Liver (tissue), 9 donors: ENCODE data around the gene WNT8B. TPM values are rescaled to one million over a fixed set of nuclear protein-coding genes. Genes with fewer than 3 reads are reported as not detected.

Experiments
- DNase-seq: peaks from one replicate; pipeline ENCODE4 v3.0.0-alpha.2; 2017; ENCODE audit warnings: low spot score
- H3K27ac ChIP-seq, 2 donors: one replicate each; pipeline ENCODE4 v1.7.0; 2013; ENCODE audit warnings: inconsistent platforms in 2 of 2, low read length in 2 of 2, control low read depth in 1 of 2, low read depth in 1 of 2, mild to moderate bottlenecking in 1 of 2
- H3K27me3 ChIP-seq, 4 donors: one replicate each; pipeline versions ENCODE4 v1.6.1 to v1.7.0; 2013; ENCODE audit warnings: low read length in 3 of 4, inconsistent platforms in 1 of 4, mild to moderate bottlenecking in 1 of 4, moderate library complexity in 1 of 4; ENCODE audit not compliant: control insufficient read depth in 4 of 4, insufficient read depth in 4 of 4
- H3K36me3 ChIP-seq, 4 donors: one replicate each; pipeline versions ENCODE4 v1.6.1 to v1.7.0; 2013; ENCODE audit warnings: low read length in 3 of 4, mild to moderate bottlenecking in 3 of 4, low read depth in 1 of 4, moderate library complexity in 1 of 4; ENCODE audit not compliant: control insufficient read depth in 4 of 4, insufficient read depth in 3 of 4
- H3K4me1 ChIP-seq, 4 donors: one replicate each; pipeline versions ENCODE4 v1.6.1 to v1.7.0; 2013; ENCODE audit warnings: low read length in 3 of 4, mild to moderate bottlenecking in 3 of 4, moderate library complexity in 1 of 4; ENCODE audit not compliant: control insufficient read depth in 4 of 4, insufficient read depth in 4 of 4
- H3K4me3 ChIP-seq, 3 donors: one replicate each; pipeline versions ENCODE4 v1.6.1 to v1.7.0; 2013; ENCODE audit warnings: low read length in 3 of 3, control low read depth in 1 of 3, low read depth in 1 of 3, mild to moderate bottlenecking in 1 of 3
- H3K9ac ChIP-seq, 2 donors: one replicate each; pipeline ENCODE4 v1.7.0; 2013; ENCODE audit warnings: low read length in 2 of 2, mild to moderate bottlenecking in 2 of 2, moderate library complexity in 2 of 2, control low read depth in 1 of 2, low read depth in 1 of 2
- H3K9me3 ChIP-seq, 4 donors: one replicate each; pipeline versions ENCODE4 v1.6.1 to v1.7.0; 2013; ENCODE audit warnings: low read length in 3 of 4; ENCODE audit not compliant: control insufficient read depth in 4 of 4
- ATF3 ChIP-seq: IDR thresholded peaks from 2 replicates; pipeline ENCODE4 v1.6.1; 2016; ENCODE audit warnings: antibody characterized with exemption
- CTCF ChIP-seq: fragments of 150-350 bp; IDR thresholded peaks from 2 replicates; pipeline ENCODE4 v1.5.1; 2017; ENCODE audit warnings: improper control_type of control experiment, low read depth, low read length; ENCODE audit not compliant: missing input control
- EGR1 ChIP-seq, 2 donors: IDR thresholded peaks; 2 replicates each; pipeline ENCODE4 v1.6.1; 2016 to 2018; ENCODE audit warnings: antibody characterized with exemption in 2 of 2, low read depth in 2 of 2
- FOXA1 ChIP-seq: IDR thresholded peaks from 2 replicates; pipeline ENCODE4 v1.6.1; 2016; ENCODE audit warnings: antibody characterized with exemption
- FOXA2 ChIP-seq: IDR thresholded peaks from 2 replicates; pipeline ENCODE4 v1.6.1; 2016; ENCODE audit warnings: antibody characterized with exemption
- GABPA ChIP-seq, 2 donors: IDR thresholded peaks in 1 of 2; conservative IDR thresholded peaks in 1 of 2; 2 replicates each; pipeline ENCODE4 v1.6.1; 2016; ENCODE audit warnings: antibody characterized with exemption in 2 of 2, mild to moderate bottlenecking in 1 of 2, moderate library complexity in 1 of 2
- HNF4A ChIP-seq, 2 donors: conservative IDR thresholded peaks; 2 replicates each; pipeline ENCODE4 v1.6.1; 2016; ENCODE audit warnings: antibody characterized with exemption in 2 of 2, mild to moderate bottlenecking in 2 of 2
- HNF4G ChIP-seq: IDR thresholded peaks from 2 replicates; pipeline ENCODE4 v1.6.1; 2016; ENCODE audit warnings: antibody characterized with exemption
- JUND ChIP-seq, 2 donors: IDR thresholded peaks; 2 replicates each; pipeline ENCODE4 v1.6.1; 2016; ENCODE audit warnings: antibody characterized with exemption in 2 of 2
- MAX ChIP-seq: IDR thresholded peaks from 2 replicates; pipeline ENCODE4 v1.6.1; 2016; ENCODE audit warnings: antibody characterized with exemption
- NR2F2 ChIP-seq: IDR thresholded peaks from 2 replicates; pipeline ENCODE4 v1.6.1; 2016; ENCODE audit warnings: antibody characterized with exemption
- RAD21 ChIP-seq, 2 donors: IDR thresholded peaks; 2 replicates each; pipeline ENCODE4 v1.6.1; 2016; ENCODE audit warnings: antibody characterized with exemption in 2 of 2, mild to moderate bottlenecking in 2 of 2
- REST ChIP-seq: IDR thresholded peaks from 2 replicates; pipeline ENCODE4 v1.6.1; 2016; ENCODE audit warnings: antibody characterized with exemption, mild to moderate bottlenecking
- RXRA ChIP-seq, 2 donors: IDR thresholded peaks; 2 replicates each; pipeline ENCODE4 v1.6.1; 2017 to 2018; ENCODE audit warnings: antibody characterized with exemption in 2 of 2, mild to moderate bottlenecking in 1 of 2
- SP1 ChIP-seq: IDR thresholded peaks from 2 replicates; pipeline ENCODE4 v1.6.1; 2018; ENCODE audit warnings: antibody characterized with exemption, mild to moderate bottlenecking
- TAF1 ChIP-seq: conservative IDR thresholded peaks from 2 replicates; pipeline ENCODE4 v1.6.1; 2016; ENCODE audit warnings: antibody characterized with exemption, mild to moderate bottlenecking
- YY1 ChIP-seq: IDR thresholded peaks from 2 replicates; pipeline ENCODE4 v1.6.1; 2016; ENCODE audit warnings: antibody characterized with exemption, mild to moderate bottlenecking
- ZBTB33 ChIP-seq: IDR thresholded peaks from 2 replicates; pipeline ENCODE4 v1.6.1; 2016; ENCODE audit warnings: antibody characterized with exemption
- WGBS: extraction: QIAGEN DNeasy Blood & Tissue Kit; methylation state at CpG from one replicate; pipeline ENCODE4 v1.1.7; 2013; 5-methylcytosine and 5-hydroxymethylcytosine counted together
- polyA plus RNA-seq, 2 donors: library from polyadenylated mRNA; stranded (reverse) in 1 of 2; unstranded in 1 of 2; fragments of 200-250 nt in 1 of 2; fragments of >200 nt in 1 of 2; fragmentation: Nextera tagmentation in 1 of 2; extraction: Ambion mirVana in 1 of 2; gene quantifications; one replicate each; pipeline versions ENCODE4 v1.2.1 to v1.2.3, GENCODE V29; 2013 to 2015
- total RNA-seq, 2 donors: library from RNA; depleted of rRNA; stranded (reverse); fragments of >200 nt; gene quantifications; one replicate each; pipeline ENCODE4 v1.2.3, GENCODE V29; 2014
- donor health status: healthy.
- donor health status: healthy.
- donor health status: healthy.
- donor health status: healthy.
- donor health status: healthy.

The WNT8B gene
- total and polyA plus RNA-seq, 4 donors = not detected

- DNase-seq = no peak
- H3K4me3 ChIP-seq = no peak overlapping the region
- H3K36me3 ChIP-seq = peaks cover 3 to 29% (median 13%) of the 10 kb centered on the region in 4 donors
- no peak overlapping the region for H3K27ac ChIP-seq
- WGBS = 97% methylated on average over 2 of the region's 2 CpGs
- H3K27me3 ChIP-seq = no peaks in the 10 kb centered on the region
- TF ChIP-seq EGR1 (IDR thresholded peaks at IDR 0.05; ENCODE audit: low read depth in 2 of 2) = no peak
- TF ChIP-seq JUND (IDR thresholded peaks at IDR 0.05) = no peak
- no peak for TF ChIP-seq NR2F2
- no peak for TF ChIP-seq ZBTB33
- no peak for TF ChIP-seq ATF3
- no peak for TF ChIP-seq SP1
- no peak for TF ChIP-seq FOXA2
- no peak for TF ChIP-seq CTCF
- no peak for TF ChIP-seq MAX
- TF ChIP-seq FOXA1 = no peak
- no peak for TF ChIP-seq HNF4G
- no peak for TF ChIP-seq HNF4A (conservative IDR thresholded peaks at IDR 0.05)
- no peak for TF ChIP-seq RAD21 (IDR thresholded peaks at IDR 0.05)
- TF ChIP-seq REST = no peak
- no peak for TF ChIP-seq TAF1
- H3K4me1 ChIP-seq = no peaks in the 10 kb centered on the region
- no peaks in the 10 kb centered on the region for H3K9me3 ChIP-seq
- no peak overlapping the region for H3K9ac ChIP-seq
Observed at GRCh38 chr10:100505164-100505563, 42.4 kb downstream of the WNT8B start.

GRCh38 chr10:100506596-100507356 is 44.0 kb downstream of the WNT8B start:
- Histone ChIP-seq H3K9me3 (no peaks in the 10 kb centered on the region), H3K27me3 (no peaks in the 10 kb centered on the region), H3K4me1 (no peaks in the 10 kb centered on the region), H3K36me3 (peaks cover 3 to 25% (median 7%) of the 10 kb centered on the region in 4 donors), H3K4me3 (no peak overlapping the region), H3K27ac (no peak overlapping the region), H3K9ac (no peak overlapping the region)
- 98% methylated on average over 5 of the region's 5 CpGs for WGBS
- no peak for DNase-seq
- TF ChIP-seq NR2F2 (no peak), EGR1 (IDR thresholded peaks at IDR 0.05; ENCODE audit: low read depth in 2 of 2) (no peak), CTCF (no peak), FOXA2 (no peak), TAF1 (no peak), RAD21 (IDR thresholded peaks at IDR 0.05) (no peak), ATF3 (no peak), HNF4A (conservative IDR thresholded peaks at IDR 0.05) (no peak), SP1 (no peak), FOXA1 (no peak), HNF4G (no peak), JUND (IDR thresholded peaks at IDR 0.05) (no peak), RXRA (IDR thresholded peaks at IDR 0.05) (no peak), ZBTB33 (no peak), YY1 (no peak), GABPA (IDR thresholded peaks at IDR 0.05 in 1 of 2, conservative IDR thresholded peaks at IDR 0.05 in 1 of 2) (no peak)
